Uterus (tissue), 2 donors: Measurements from ENCODE around the gene PAGR1.

Experiments
- POLR2A ChIP-seq, 2 donors: fragments of 450-650 bp; IDR thresholded peaks; one replicate each; pipeline ENCODE4 v1.6.1; 2016; ENCODE audit warnings: antibody characterized with exemption in 2 of 2, mild to moderate bottlenecking in 1 of 2, moderate library complexity in 1 of 2
- TF ChIP-seq, protein P1 (sequence below), 4 experiments: fragments of 200-600 bp in 2 of 4; fragments of 450-650 bp in 2 of 4; sonication (generic) in 2 of 4; IDR thresholded peaks; one replicate each; pipeline ENCODE4 v1.5.1; 2016 to 2019; ENCODE audit warnings: antibody characterized with exemption in 4 of 4, mild to moderate bottlenecking in 2 of 4, moderate library complexity in 1 of 4

DNA sequence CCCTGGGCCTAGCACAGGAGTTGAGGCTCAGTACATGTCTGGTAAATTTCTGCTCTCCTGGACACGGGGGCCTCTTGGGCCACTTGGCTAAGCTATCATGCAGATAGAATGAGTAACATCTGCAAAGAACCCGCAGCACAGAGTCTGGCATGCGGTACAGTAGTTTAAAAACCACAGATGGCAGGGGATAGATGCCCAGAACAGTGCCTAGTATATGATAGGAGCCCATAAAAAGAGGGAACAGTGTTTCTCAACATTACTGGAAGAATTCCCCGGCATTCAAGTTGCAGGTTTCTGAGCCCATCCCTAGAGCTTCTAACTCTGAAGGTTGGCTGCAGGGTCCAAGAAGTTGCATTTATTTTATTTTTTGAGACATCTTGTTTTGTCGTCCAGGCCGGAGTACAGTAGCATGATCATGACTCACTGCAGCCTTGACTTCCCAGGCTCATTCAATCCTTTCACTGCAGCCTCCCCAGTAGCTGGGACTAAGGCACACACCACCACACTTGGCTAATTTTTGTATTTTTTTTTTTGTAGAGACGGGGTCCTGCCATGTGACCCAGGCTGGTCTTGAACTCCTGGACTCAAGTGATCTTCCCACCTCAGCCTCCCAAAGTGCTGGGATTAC lies 41.3 kb downstream of the PAGR1 start:
- TF ChIP-seq POLR2A (IDR thresholded peaks at IDR 0.05): no peak
- TF ChIP-seq, protein P1, sequence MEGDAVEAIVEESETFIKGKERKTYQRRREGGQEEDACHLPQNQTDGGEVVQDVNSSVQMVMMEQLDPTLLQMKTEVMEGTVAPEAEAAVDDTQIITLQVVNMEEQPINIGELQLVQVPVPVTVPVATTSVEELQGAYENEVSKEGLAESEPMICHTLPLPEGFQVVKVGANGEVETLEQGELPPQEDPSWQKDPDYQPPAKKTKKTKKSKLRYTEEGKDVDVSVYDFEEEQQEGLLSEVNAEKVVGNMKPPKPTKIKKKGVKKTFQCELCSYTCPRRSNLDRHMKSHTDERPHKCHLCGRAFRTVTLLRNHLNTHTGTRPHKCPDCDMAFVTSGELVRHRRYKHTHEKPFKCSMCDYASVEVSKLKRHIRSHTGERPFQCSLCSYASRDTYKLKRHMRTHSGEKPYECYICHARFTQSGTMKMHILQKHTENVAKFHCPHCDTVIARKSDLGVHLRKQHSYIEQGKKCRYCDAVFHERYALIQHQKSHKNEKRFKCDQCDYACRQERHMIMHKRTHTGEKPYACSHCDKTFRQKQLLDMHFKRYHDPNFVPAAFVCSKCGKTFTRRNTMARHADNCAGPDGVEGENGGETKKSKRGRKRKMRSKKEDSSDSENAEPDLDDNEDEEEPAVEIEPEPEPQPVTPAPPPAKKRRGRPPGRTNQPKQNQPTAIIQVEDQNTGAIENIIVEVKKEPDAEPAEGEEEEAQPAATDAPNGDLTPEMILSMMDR (IDR thresholded peaks at IDR 0.05): no peak
